Kidney glomerular epithelial cell (primary cell): Measurements from ENCODE around the gene SLC11A1.
A peak's percentile ranks its signal among the peaks of the same experiment; 100 is the strongest.

Experiments used
- DNase-seq: peaks from one replicate; lab custom pipeline; 2025; lab: John Stamatoyannopoulos, UW

SLC11A1 gene

GRCh38 chr2:218381916-218382366 lies at the start of gene SLC11A1:
Gene SLC11A1, plus strand, starts transcription at chr2:218382273. Its CDS starts 96 bp downstream, at chr2:218382369.
- DNase-seq: no peak

GRCh38 chr2:218332288-218332687 lies 49.8 kb upstream of the SLC11A1 start:
- no peak for DNase-seq

- DNase-seq: no peak
Observed at GRCh38 chr2:218332920-218333645, 49.0 kb upstream of the SLC11A1 start.

GRCh38 chr2:218334531-218334930 lies 47.5 kb upstream of the SLC11A1 start:
- no peak for DNase-seq

GRCh38 chr2:218340656-218341055 lies 41.4 kb upstream of the SLC11A1 start:
- DNase-seq: no peak

- no peak for DNase-seq
Observed at GRCh38 chr2:218341381-218341780, 40.7 kb upstream of the SLC11A1 start.

- DNase-seq: no peak
Observed at GRCh38 chr2:218342837-218343236, 39.2 kb upstream of the SLC11A1 start.

- peak; percentile 17 for DNase-seq
Observed at GRCh38 chr2:218343591-218343990, 38.5 kb upstream of the SLC11A1 start.

GRCh38 chr2:218344090-218344754 lies 37.9 kb upstream of the SLC11A1 start:
- peak; percentile 31 for DNase-seq

GRCh38 chr2:218344755-218345417 lies 37.2 kb upstream of the SLC11A1 start:
- no peak for DNase-seq

GRCh38 chr2:218345491-218346236 lies 36.4 kb upstream of the SLC11A1 start:
- DNase-seq: no peak

GRCh38 chr2:218347172-218347571 lies 34.9 kb upstream of the SLC11A1 start:
- DNase-seq: no peak

- no peak for DNase-seq
Observed at GRCh38 chr2:218354045-218354444, 28.0 kb upstream of the SLC11A1 start.

- DNase-seq: peak; percentile 41
Observed at GRCh38 chr2:218354850-218355443, 27.1 kb upstream of the SLC11A1 start.

GRCh38 chr2:218357236-218358177 lies 24.6 kb upstream of the SLC11A1 start:
- DNase-seq: no peak

- peak; percentile 18 for DNase-seq
Observed at GRCh38 chr2:218360453-218360852, 21.6 kb upstream of the SLC11A1 start.

GRCh38 chr2:218362606-218363005 lies 19.5 kb upstream of the SLC11A1 start:
- DNase-seq: no peak

GRCh38 chr2:218363736-218364135 lies 18.3 kb upstream of the SLC11A1 start:
- no peak for DNase-seq

- DNase-seq: no peak
Observed at GRCh38 chr2:218364196-218364595, 17.9 kb upstream of the SLC11A1 start.

- DNase-seq: no peak
Observed at GRCh38 chr2:218366621-218367414, 15.3 kb upstream of the SLC11A1 start.
